Activated CD4-positive, alpha-beta T cell treated with anti-CD3 and anti-CD28 coated beads for 48 hours (primary cell): ENCODE measurements around the gene GCNT4.

Experiments used
- DNase-seq: peaks from one replicate; pipeline ENCODE4 v3.0.0-alpha.2; 2020

The GCNT4 gene

DNA sequence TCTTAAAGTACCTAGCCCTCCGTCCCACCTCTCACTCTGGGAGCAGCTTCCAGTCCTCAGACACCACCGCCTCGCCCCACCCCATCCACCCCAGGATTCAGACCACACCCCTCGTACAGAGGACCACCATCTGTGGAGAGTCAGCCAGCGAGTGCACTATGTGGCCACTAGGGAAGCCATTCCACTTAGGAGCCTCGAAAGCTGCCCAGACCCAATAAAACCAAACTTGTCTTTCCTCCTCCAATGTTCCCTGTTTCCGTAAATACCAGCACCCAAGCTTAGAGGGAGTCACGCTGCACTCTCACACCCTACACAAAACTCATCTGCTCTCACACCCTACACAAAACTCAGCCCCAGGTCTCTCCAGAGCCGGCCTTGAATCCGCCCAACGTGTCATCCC lies 1.9 kb downstream of the GCNT4 start:
- DNase-seq, result peak; percentile 53

- DNase-seq, result peak; percentile 73
These were observed 2.7 kb downstream of the GCNT4 start for GRCh38 chr5:75049456-75050351.

DNA sequence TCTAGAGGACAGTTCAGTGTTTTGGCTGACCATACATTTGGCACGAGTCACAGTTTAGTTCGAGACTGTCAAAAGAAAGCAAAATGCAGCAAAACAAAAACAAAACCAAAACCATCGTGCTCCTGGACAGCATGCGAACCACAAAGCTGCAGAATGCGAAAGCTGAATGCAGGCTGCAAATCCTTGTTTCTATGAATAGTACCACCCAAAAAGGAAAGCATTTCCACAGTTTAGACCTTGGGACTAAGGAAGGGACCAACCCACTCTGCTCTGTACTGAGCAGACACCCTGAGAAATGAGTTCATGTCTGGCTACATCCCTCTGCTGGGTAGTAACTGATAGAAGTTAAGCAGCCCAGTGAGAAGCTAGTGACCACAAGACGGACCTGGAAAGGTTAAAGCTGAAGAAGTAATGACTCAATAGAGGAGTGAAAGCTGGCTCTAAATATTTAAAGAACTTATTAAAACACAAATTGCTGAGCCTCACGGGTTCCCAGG lies 3.9 kb downstream of the GCNT4 start:
- DNase-seq, result no peak

GRCh38 chr5:75047356-75047755 lies 5.0 kb downstream of the GCNT4 start:
- no peak for DNase-seq

DNA sequence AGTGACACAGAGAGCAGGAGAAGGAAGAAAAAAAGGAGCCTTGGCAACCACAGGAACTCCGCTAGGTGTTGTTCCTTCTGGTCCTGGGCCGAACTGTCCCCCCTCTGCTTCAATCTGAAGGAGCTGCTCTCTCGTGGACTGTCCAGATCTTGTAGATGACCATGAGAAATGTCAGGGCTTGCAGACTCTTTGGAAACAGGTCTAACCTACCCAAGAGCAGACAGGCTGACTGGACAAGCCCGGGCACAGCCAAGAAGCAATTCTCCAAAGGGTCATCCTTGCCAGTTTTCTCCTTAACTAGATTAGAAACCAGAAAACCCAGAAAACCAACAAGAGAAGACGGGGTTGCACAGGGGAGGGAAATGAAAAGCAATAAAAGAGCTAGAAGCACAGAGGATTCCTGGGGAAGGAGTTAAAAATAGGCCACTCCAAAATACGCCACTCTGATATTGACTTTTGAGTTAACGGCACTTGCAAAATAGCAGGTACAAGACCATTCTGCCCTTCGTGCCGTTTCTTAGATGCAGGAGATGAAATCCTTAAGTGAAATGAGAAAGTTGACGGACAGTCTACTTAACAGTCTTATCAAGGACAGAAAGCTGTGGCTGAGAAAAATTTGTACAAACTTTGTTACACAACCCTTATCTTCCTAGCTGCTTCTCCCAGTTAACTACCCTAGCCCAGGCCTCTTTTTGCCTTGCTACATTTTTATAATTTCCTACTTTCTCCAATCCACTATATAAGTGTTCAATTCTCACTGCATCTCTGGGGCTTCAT lies 5.8 kb downstream of the GCNT4 start:
- no peak for DNase-seq

- no peak for DNase-seq
These were observed 7.3 kb downstream of the GCNT4 start for GRCh38 chr5:75045071-75045470.

DNA sequence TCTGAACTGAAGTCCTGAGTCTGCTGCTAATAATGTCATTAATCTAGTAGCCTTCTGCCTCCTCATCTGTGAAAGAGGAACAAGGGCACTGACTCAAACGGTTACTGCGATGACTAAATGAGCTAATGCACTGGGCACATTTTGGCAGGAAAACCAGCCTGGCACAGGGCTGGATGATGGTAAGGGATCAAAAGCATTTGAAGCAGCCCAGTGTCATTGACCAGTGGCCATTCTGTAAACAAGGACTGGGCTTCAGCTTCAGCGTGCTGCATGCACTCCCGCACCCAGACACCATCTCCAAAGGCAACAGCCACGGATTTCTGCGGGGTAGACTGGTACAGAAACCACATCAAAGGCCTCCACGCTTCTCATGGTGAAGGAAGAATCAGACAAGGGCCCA lies 8.0 kb downstream of the GCNT4 start:
- DNase-seq, result no peak

GRCh38 chr5:75043633-75044264 lies 8.6 kb downstream of the GCNT4 start:
- DNase-seq, result no peak

GRCh38 chr5:75042522-75042921 lies 9.8 kb downstream of the GCNT4 start:
- DNase-seq, result no peak

DNA sequence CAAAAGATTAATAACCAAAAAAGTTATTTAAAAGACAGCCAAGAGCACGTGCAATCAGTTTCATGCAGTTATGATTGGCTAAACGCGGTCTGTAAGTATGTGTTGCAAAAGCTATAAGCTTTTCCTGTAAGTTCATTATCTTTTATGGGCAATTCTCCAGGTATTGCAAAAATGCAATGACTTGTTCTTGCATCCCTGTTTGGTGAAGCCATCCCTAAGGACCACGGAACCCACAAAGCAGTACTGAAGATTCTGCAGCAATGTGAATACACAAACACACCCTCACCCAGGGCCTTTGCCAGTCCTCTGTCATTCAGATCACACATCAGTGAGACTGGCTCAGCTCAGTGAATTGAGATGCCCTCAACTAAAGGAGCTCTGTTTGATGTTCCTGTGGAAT lies 11.4 kb downstream of the GCNT4 start:
- DNase-seq, result no peak

DNA sequence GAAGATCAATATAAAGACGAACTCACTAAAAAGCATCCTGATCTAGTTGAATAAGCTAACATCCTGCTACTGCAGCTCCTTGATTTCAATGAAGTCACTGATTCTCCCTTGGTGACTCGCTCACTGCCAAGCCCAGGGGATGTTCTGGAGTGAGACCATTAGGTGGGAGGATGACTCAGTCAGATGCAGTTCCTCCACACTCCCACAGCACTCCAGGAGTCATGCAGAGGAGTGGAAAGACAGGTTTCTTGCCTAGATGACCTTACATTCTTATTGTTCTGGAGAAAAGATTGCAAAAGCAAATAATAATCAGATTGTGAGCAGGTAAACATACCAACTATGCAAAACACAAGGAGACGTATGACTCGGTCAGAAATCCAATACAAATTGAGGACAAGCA lies 15.3 kb downstream of the GCNT4 start:
- DNase-seq, result peak; percentile 57

GRCh38 chr5:75034137-75034739 lies 18.1 kb downstream of the GCNT4 start:
- DNase-seq, result peak; percentile 56

DNA sequence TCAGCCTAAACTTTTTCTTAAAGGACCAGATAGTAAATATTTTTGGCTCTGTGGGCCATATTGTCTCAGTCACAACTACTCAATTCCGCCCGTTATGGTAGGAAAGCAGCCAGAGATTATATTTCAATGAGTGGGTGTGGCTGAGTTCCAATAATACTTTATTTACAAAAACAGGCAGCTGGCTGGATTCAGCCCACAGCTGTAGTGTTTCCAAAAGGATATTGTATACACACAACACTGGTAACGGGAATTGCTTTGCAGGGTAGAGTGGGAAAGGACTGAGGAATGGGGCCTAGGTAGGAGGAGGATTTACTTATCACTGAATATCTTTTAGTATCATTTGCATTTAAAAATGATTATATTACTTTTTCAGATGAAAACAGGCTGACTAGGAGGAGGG lies 21.0 kb downstream of the GCNT4 start:
- no peak for DNase-seq

DNA sequence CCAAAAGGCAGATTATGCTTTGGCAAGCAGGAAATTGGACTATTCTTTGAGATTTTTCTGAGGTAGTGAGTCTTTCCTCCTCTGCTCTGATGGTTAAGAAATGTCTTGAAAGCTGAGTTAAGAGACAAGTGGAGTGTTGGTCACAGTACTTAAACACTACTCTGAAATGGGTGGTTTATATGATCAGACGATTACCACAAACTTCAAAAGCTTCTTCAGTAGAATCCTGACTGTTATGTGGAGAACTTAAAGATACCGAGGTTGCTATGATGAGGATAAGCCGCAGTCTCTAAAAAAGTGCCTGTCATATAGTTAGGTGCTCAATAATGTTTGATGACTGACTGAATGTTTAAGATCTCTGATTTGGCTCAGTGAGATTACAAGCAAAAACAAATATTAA lies 24.3 kb downstream of the GCNT4 start:
- no peak for DNase-seq

GRCh38 chr5:75023368-75024159 lies 28.8 kb downstream of the GCNT4 start:
- DNase-seq, result peak; percentile 35

- no peak for DNase-seq
These were observed 30.6 kb downstream of the GCNT4 start for GRCh38 chr5:75021800-75022199.

GRCh38 chr5:75021219-75021618 lies 31.1 kb downstream of the GCNT4 start:
- no peak for DNase-seq

DNA sequence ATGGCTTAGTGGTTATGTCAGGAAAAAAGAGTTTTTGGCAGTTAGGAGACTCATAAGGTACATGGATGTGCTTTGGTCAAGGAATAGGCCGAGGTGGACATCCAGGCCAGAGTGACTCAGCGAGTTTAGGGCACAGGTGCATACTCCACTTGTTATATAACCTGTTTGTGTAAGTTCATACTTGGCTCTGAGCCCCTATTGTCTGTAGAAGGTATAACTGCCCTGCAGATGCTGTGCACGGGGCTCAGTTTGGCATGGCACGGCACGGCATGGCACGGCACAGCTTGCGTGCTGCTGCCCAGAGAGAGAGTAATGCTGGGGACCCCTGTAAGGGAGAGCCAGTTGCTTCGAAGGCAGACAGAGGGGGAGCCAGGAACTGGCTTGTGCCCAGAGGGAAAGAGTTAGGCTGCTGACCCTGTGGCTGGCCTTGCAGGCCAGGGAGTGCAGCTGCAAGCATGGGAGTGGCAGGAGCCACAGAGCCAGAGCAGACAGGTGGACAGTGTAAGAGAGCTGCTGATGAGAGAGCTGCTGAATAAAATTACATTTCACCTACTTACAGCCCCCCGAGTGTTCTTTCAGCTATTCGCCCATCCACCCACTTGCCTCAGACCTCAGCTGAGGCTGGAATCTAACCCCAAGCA lies 32.2 kb downstream of the GCNT4 start:
- DNase-seq, result no peak

DNA sequence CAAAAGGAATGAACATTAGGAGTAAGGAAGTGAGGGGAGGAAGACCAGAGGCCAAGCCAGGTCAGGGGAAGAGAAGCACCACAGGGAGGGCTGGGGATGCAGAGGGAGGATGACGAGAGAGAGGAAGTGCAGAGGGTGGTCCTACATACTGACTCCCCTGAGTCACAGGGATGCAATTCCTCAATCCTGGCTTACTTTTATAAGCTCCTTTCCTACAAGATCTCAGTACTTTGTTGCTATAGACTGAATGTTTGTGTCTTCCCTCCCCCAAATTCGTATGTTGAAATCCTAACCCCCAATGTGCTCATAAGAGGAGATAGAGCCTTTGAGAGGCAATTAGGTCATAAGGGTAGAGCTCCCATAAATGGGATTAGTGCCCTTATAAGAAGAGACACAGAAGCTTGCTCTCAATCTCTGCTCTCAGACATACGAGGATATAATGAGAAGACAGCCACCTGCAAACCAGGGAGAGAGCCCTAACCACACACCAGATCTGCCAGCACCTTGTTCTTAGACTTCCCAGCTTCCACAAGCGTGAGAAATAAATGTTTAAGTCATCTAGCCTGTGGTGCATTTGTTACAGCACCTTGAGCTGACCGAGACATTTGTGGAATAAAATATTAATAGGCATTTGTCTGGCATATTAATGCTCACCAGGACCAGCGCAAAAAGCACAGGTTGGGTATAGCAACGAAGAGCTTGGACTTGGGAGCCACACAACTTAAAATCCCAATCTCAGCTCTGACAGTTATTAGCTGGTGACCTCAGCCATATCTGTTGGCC lies 33.4 kb downstream of the GCNT4 start:
- DNase-seq, result no peak

DNA sequence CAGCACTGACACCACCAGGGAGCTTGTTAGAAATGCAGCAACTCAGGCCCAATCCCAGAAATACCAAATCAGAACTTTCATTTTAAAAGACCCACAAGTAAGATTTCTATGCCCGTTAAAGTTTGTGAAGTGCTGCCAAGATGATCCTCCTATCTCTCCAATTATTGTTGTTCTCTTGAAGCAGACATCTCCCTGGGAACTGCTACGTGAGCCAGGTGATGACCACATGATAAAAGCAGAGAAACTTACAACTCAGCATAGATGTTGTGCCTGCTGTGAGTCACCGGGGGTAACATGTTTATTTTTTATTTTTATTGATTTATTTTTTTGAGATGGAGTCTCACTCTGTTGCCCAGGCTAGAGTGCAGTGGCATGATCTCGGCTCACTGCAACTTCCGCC lies 34.4 kb downstream of the GCNT4 start:
- DNase-seq, result no peak

DNA sequence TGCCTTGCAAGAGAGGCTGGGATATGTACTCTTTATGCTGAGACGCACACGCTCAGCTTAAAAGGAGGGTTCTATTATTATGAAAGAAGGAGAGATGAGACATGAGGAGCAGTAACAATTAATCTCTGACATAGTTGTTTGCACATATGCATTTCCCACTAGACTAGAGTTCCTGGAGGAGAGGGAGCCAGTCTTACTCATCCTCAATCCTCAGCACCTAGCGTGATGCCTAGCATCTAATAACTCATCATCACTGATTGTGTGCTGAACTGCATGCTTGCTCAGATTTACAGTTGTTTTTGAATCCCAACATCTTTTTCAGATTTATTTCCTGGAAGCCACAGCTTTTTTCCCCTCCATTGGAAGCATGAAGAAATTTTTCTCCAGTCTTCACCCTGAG lies 35.5 kb downstream of the GCNT4 start:
- DNase-seq, result no peak
